GM18909 (cell line): ENCODE results near the gene DMRT1.
A peak's percentile ranks its signal among the peaks of the same experiment; 100 is the strongest.
"Not testable (repeated sequence)": the region's sequence is repeated elsewhere in the genome, so short reads cannot be mapped to it uniquely, and the experiment has no call there.

Source experiments
- ATAC-seq: cut with Tn5 transposase; IDR thresholded peaks from one replicate; pipeline ENCODE4 v1.9.1; 2021; ENCODE audit warnings: mild to moderate bottlenecking; ENCODE audit not compliant: unreplicated experiment, poor library complexity

The DMRT1 gene

GRCh38 chr9:852539-852938 is 11.0 kb downstream of the DMRT1 start:
- no peak for ATAC-seq

- ATAC-seq, result peak; percentile 100
These were observed 17.8 kb downstream of the DMRT1 start for GRCh38 chr9:859251-859650.

- ATAC-seq, result no peak
These were observed 19.2 kb downstream of the DMRT1 start for GRCh38 chr9:860706-861105.

GRCh38 chr9:861525-861924 is 20.0 kb downstream of the DMRT1 start:
- ATAC-seq, result not testable (repeated sequence)

GRCh38 chr9:875119-875962 is 33.8 kb downstream of the DMRT1 start:
- no peak for ATAC-seq

- no peak for ATAC-seq
These were observed 34.9 kb downstream of the DMRT1 start for GRCh38 chr9:876425-876824.

GRCh38 chr9:878239-878638 is 36.7 kb downstream of the DMRT1 start:
- no peak for ATAC-seq

GRCh38 chr9:880725-881124 is 39.2 kb downstream of the DMRT1 start:
- ATAC-seq, result no peak

GRCh38 chr9:882416-882924 is 41.0 kb downstream of the DMRT1 start:
- no peak for ATAC-seq

- ATAC-seq, result no peak
These were observed 41.5 kb downstream of the DMRT1 start for GRCh38 chr9:883011-883410.

- no peak for ATAC-seq
These were observed 45.4 kb downstream of the DMRT1 start for GRCh38 chr9:886886-887285.

GRCh38 chr9:892123-892522 is 50.6 kb downstream of the DMRT1 start:
- ATAC-seq, result no peak

- ATAC-seq, result no peak
These were observed 51.6 kb downstream of the DMRT1 start for GRCh38 chr9:893115-893514.

GRCh38 chr9:893843-894420 is 52.4 kb downstream of the DMRT1 start:
- ATAC-seq, result peak; percentile 100

- no peak for ATAC-seq
These were observed 58.1 kb downstream of the DMRT1 start for GRCh38 chr9:899440-900184.

- no peak for ATAC-seq
These were observed 62.4 kb downstream of the DMRT1 start for GRCh38 chr9:903886-904285.

GRCh38 chr9:905906-906305 is 64.4 kb downstream of the DMRT1 start:
- no peak for ATAC-seq

- no peak for ATAC-seq
These were observed 67.2 kb downstream of the DMRT1 start for GRCh38 chr9:908536-909205.

- ATAC-seq, result no peak
These were observed 69.5 kb downstream of the DMRT1 start for GRCh38 chr9:911005-911404.

- no peak for ATAC-seq
These were observed 71.3 kb downstream of the DMRT1 start for GRCh38 chr9:912776-913175.

GRCh38 chr9:913526-913925 is 72.0 kb downstream of the DMRT1 start:
- ATAC-seq, result not testable (repeated sequence)
